Transverse colon (tissue), 4 donors: ENCODE results near the gene SRP14. TPM values are rescaled to one million over a fixed set of nuclear protein-coding genes. Genes with fewer than 3 reads are reported as not detected.
"Not testable (repeated sequence)": the region's sequence is repeated elsewhere in the genome, so short reads cannot be mapped to it uniquely, and the experiment has no call there.

Source experiments
- DNase-seq: peaks from one replicate; pipeline ENCODE4 v3.0.0-alpha.2; 2019
- H3K27ac ChIP-seq, 4 donors: fragments of 200-600 bp; sonication (generic); 2 replicates each; pipeline ENCODE4 v1.5.1; 2016 to 2018; ENCODE audit warnings: inconsistent platforms in 4 of 4
- H3K27me3 ChIP-seq: fragments of 200-600 bp; sonication (generic); 2 replicates; pipeline ENCODE4 v1.5.1; 2017; ENCODE audit warnings: inconsistent platforms
- H3K36me3 ChIP-seq, 4 donors: fragments of 200-600 bp; sonication (generic); 2 replicates each; pipeline ENCODE4 v1.5.1; 2017 to 2019; ENCODE audit warnings: inconsistent platforms in 4 of 4
- H3K4me1 ChIP-seq, 4 donors: fragments of 200-600 bp; sonication (generic); 2 replicates each; pipeline ENCODE4 v1.5.1; 2017 to 2020; ENCODE audit warnings: inconsistent platforms in 4 of 4
- H3K4me3 ChIP-seq, 4 donors: fragments of 200-600 bp; sonication (generic); 1 replicate in 1 of 4; 2 replicates in 3 of 4; pipeline versions ENCODE4 v1.5.1 to v1.6.1; 2017 to 2019; ENCODE audit warnings: inconsistent platforms in 4 of 4
- H3K9me3 ChIP-seq, 2 donors: fragments of 200-600 bp; sonication (generic); 2 replicates each; pipeline ENCODE4 v1.5.1; 2017 to 2019; ENCODE audit warnings: inconsistent platforms in 2 of 2
- CTCF ChIP-seq, 5 experiments: fragments of 200-600 bp in 3 of 5; fragments of 450-650 bp in 2 of 5; sonication (generic) in 3 of 5; IDR thresholded peaks; 1 replicate in 2 of 5; 2 replicates in 3 of 5; pipeline ENCODE4 v1.5.1; 2016 to 2017; ENCODE audit warnings: antibody characterized with exemption in 5 of 5, inconsistent platforms in 3 of 5, mild to moderate bottlenecking in 2 of 5, moderate library complexity in 1 of 5
- EP300 ChIP-seq: sonication (generic); formaldehyde crosslinking; IDR thresholded peaks from one replicate; pipeline ENCODE4 v1.6.1; 2017; ENCODE audit warnings: antibody characterized with exemption, low read depth
- POLR2A ChIP-seq: fragments of 450-650 bp; IDR thresholded peaks from one replicate; pipeline ENCODE4 v1.6.1; 2016; ENCODE audit warnings: antibody characterized with exemption, mild to moderate bottlenecking, moderate library complexity
- POLR2AphosphoS5 ChIP-seq, 3 donors: sonication (generic); formaldehyde crosslinking; IDR thresholded peaks; one replicate each; pipeline ENCODE4 v1.6.1; 2016; ENCODE audit warnings: antibody characterized with exemption in 3 of 3
- WGBS, 2 donors: methylation state at CpG; one replicate each; pipeline ENCODE4 v1.1.5; 2018; ENCODE audit warnings: low coverage in 1 of 2; 5-methylcytosine and 5-hydroxymethylcytosine counted together
- in situ Hi-C, 4 donors: fragments of 200-750 bp; cut with MboI; loops; one replicate each; pipeline versions ENCODE4 v1.15.0 to v1.15.1; 2017; ENCODE audit warnings: low sequenced_read_pairs in 3 of 4, low pct_ligation_motif_present in 1 of 4, low pct_unique_long_range_greater_than_20kb in 1 of 4
- intact Hi-C: fragments of 100-400 bp; cut with DNase I; formaldehyde crosslinking; loops from one replicate; pipeline ENCODE4 v1.15.1; 2023; ENCODE audit warnings: low total_unique reads
- total RNA-seq, 4 donors: library from RNA; depleted of rRNA; stranded (reverse); fragments of >200 nt; gene quantifications; one replicate each; pipeline ENCODE4 v1.1.0, GENCODE V29; 2016

Gene SRP14
- total RNA-seq, 4 donors from 2014 or later, result 216 to 511 (median 283) TPM

- no peak overlapping the region for H3K27ac ChIP-seq
- no peak for TF ChIP-seq CTCF (IDR thresholded peaks at IDR 0.05)
- TF ChIP-seq POLR2A, result no peak
- no peak for TF ChIP-seq EP300
- TF ChIP-seq POLR2AphosphoS5 (IDR thresholded peaks at IDR 0.05), result no peak
- H3K4me3 ChIP-seq, result no peak overlapping the region
- intact Hi-C loops, result no loop called here
- in situ Hi-C loops, result no loop called here
- 97 to 100% methylated on average over 1 of the region's 1 CpG for WGBS, 2 donors
- no peak for DNase-seq
- H3K4me1 ChIP-seq, result peaks cover 0 to 4% (median 0%) of the 10 kb centered on the region in 4 donors
- H3K27me3 ChIP-seq, result no peaks in the 10 kb centered on the region
- H3K36me3 ChIP-seq, result peaks cover 0 to 21% (median 6%) of the 10 kb centered on the region in 4 donors
- H3K9me3 ChIP-seq, result no peaks in the 10 kb centered on the region
These were observed 42.0 kb downstream of the SRP14 start for GRCh38 chr15:39997031-39997430.

DNA sequence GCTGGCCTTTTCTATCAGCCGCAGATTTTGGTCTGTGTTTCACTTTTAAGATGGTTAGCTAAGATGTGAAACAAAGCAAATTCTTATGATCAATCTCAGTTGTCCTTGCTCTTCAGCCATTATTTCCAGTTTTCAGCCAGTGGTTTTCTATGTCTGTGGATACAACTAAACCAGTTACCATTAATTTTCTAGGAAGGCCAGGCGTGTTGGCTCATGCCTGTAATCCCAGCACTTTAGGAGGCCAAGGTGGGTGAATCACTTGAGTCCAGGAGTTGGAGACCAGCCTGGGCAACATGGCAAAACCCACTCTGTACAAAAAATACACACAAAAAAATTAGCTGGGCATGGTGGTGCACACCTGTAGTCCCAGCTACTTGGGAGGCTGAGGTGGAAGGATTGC, 42.8 kb downstream of the SRP14 start:
- H3K4me1 ChIP-seq, H3K4me3 ChIP-seq, H3K9me3 ChIP-seq, DNase-seq, in situ Hi-C loops, H3K27me3 ChIP-seq, intact Hi-C loops, H3K27ac ChIP-seq: not testable (repeated sequence)
- WGBS, 2 donors, result 96 to 100% methylated on average over 1 to 2 of the region's 2 CpGs
- H3K36me3 ChIP-seq, result peaks cover 0 to 24% (median 10%) of the 10 kb centered on the region in 4 donors

DNA sequence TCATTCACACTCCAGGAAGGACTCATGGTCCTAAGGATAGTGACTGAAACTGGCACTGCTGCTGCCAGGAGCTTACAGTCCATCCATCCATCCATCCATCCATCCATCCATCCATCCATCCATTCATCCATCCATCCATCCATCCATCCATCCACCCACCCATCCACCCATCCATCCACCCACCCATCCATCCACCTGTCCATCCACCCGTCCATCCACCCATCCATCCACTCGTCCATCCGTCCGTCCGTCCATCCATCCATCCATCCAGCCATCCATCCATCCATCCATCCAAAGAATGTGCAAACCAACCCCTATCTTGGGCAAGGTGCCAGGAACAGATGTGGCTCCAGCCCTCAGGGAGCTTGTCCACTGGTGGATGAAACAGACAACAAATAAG, 46.0 kb downstream of the SRP14 start:
- intact Hi-C loops, H3K4me3 ChIP-seq, H3K4me1 ChIP-seq, H3K27ac ChIP-seq, DNase-seq, in situ Hi-C loops, H3K9me3 ChIP-seq, H3K27me3 ChIP-seq: not testable (repeated sequence)
- H3K36me3 ChIP-seq, result peaks cover 0 to 46% (median 16%) of the 10 kb centered on the region in 4 donors
- WGBS, 2 donors, result 100% methylated on average over 5 of the region's 5 CpGs

GRCh38 chr15:39990706-39991105, 48.3 kb downstream of the SRP14 start:
- Histone ChIP-seq H3K27ac (no peak overlapping the region), H3K4me1 (no peaks in the 10 kb centered on the region), H3K27me3 (no peaks in the 10 kb centered on the region), H3K9me3 (no peaks in the 10 kb centered on the region), H3K4me3 (no peak overlapping the region), H3K36me3 (peaks cover 0 to 50% (median 21%) of the 10 kb centered on the region in 4 donors)
- no peak for TF ChIP-seq POLR2AphosphoS5 (IDR thresholded peaks at IDR 0.05)
- no peak for TF ChIP-seq EP300
- TF ChIP-seq POLR2A, result no peak
- TF ChIP-seq CTCF (IDR thresholded peaks at IDR 0.05), result no peak
- intact Hi-C loops (no loop called here), in situ Hi-C loops (no loop called here)
- 79 to 85% methylated on average over 4 to 6 of the region's 6 CpGs for WGBS, 2 donors
- no peak for DNase-seq

GRCh38 chr15:39987821-39988220, 51.2 kb downstream of the SRP14 start:
- H3K27ac ChIP-seq, result no peak overlapping the region
- in situ Hi-C loops (no loop called here), intact Hi-C loops (no loop called here)
- no peaks in the 10 kb centered on the region for H3K9me3 ChIP-seq
- H3K27me3 ChIP-seq, result no peaks in the 10 kb centered on the region
- no peak overlapping the region for H3K4me3 ChIP-seq
- H3K36me3 ChIP-seq, result peaks cover 0 to 41% (median 19%) of the 10 kb centered on the region in 4 donors
- H3K4me1 ChIP-seq, result no peaks in the 10 kb centered on the region
- no peak for DNase-seq
- TF ChIP-seq POLR2AphosphoS5 (IDR thresholded peaks at IDR 0.05) (no peak), POLR2A (no peak), EP300 (no peak), CTCF (IDR thresholded peaks at IDR 0.05) (no peak)
- WGBS, 2 donors, result 50 to 52% methylated on average over 4 to 7 of the region's 7 CpGs

Other genes with a start within 250 kb of the SRP14 start
- gene GPR176, start 118.9 kb downstream of the SRP14 start, total RNA-seq, result 10 to 100 TPM in 1 of 4 donors, 1 to 10 TPM in 2, not detected in 1; 1.6 to 10.9 (median 2.5) TPM
- gene EIF2AK4, start 105.1 kb downstream of the SRP14 start, total RNA-seq, result 10 to 100 TPM; 22.4 to 52.9 (median 36.5) TPM
- 10 to 100 TPM; 13.3 to 35.4 (median 25.1) TPM for gene BMF, start 69.7 kb upstream of the SRP14 start, total RNA-seq
- 10 to 100 TPM in 2 of 4 donors, 1 to 10 TPM in 2; 1.4 to 15.3 (median 8.6) TPM for gene BUB1B, start 121.9 kb upstream of the SRP14 start, total RNA-seq
- gene PAK6, start 199.9 kb upstream of the SRP14 start, total RNA-seq, result 1 to 10 TPM; 3.0 to 7.5 (median 4.5) TPM
- gene ANKRD63, start 243.9 kb upstream of the SRP14 start, total RNA-seq, result not detected